ENCODE results near the gene SDK2. TPM values are rescaled to one million over a fixed set of nuclear protein-coding genes. Genes with fewer than 3 reads are reported as not detected.

SDK2 gene
- total and polyA plus RNA-seq, 2 of the 4 experiments (the other 2 are of a cell fraction), result under 0.01 to 0.03 TPM

DNA sequence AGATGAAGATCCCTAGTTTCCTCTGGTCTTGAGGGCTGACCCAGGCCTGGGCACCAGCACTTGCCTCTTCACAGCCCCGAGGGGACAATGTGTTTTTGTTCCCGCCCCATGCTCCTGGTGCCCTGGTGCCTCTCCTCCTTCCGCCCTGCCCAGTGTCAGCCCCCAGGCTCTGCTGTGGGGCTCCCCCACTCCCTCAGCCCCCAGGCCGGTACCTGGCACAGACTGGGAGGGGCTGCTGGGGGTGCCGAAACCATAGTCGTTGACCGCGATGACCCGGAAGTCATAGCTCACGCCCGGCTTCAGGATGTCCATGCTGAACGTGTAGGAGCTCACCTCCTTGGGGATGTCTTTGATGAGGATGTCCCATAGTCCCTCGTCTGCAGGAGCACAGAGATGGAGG lies 292.0 kb downstream of the SDK2 start:
- ChIA-PET CTCF (no interaction called here), POLR2A (ENCODE audit: unreplicated experiment) (no interaction called here)
- H3K4ac ChIP-seq (ENCODE audit: low read depth, low read length), result no peak overlapping the region
- H2AFZ ChIP-seq (replicated peaks; ENCODE audit: low read length, poor library complexity), result no peak overlapping the region
- ATAC-seq (ENCODE audit: low read depth), result no peak
- no peak overlapping the region for H4K8ac ChIP-seq (ENCODE audit: low read depth in 2 of 2, low read length in 2 of 2)
- H3K79me1 ChIP-seq (ENCODE audit: low read depth in 1 of 2, low read length in 2 of 2), result no peaks in the 10 kb centered on the region
- TF ChIP-seq, protein P1, sequence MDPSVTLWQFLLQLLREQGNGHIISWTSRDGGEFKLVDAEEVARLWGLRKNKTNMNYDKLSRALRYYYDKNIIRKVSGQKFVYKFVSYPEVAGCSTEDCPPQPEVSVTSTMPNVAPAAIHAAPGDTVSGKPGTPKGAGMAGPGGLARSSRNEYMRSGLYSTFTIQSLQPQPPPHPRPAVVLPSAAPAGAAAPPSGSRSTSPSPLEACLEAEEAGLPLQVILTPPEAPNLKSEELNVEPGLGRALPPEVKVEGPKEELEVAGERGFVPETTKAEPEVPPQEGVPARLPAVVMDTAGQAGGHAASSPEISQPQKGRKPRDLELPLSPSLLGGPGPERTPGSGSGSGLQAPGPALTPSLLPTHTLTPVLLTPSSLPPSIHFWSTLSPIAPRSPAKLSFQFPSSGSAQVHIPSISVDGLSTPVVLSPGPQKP (IDR thresholded peaks at IDR 0.05; ENCODE audit: borderline replicate concordance, low read depth, low read length), result no peak
- TF ChIP-seq RAD21 (IDR thresholded peaks at IDR 0.05; ENCODE audit: low read length), result no peak
- TF ChIP-seq CEBPB (IDR thresholded peaks at IDR 0.05; ENCODE audit: low read depth, low read length), result no peak
- TF ChIP-seq MAZ (IDR thresholded peaks at IDR 0.05; ENCODE audit: borderline replicate concordance, low read depth, low read length), result no peak
- TF ChIP-seq MXI1 (IDR thresholded peaks at IDR 0.05; ENCODE audit: borderline replicate concordance, low read depth, low read length), result no peak
- TF ChIP-seq NFE2L2 (IDR thresholded peaks at IDR 0.05; ENCODE audit: low read depth, low read length), result no peak
- TF ChIP-seq MAFK (IDR thresholded peaks at IDR 0.05; ENCODE audit: low read depth, low read length), result no peak
- no peak for TF ChIP-seq BHLHE40 (IDR thresholded peaks at IDR 0.05; ENCODE audit: low read depth, low read length)
- TF ChIP-seq CHD1 (IDR thresholded peaks at IDR 0.05; ENCODE audit: low read depth, low read length), result no peak
- TF ChIP-seq, protein P2, sequence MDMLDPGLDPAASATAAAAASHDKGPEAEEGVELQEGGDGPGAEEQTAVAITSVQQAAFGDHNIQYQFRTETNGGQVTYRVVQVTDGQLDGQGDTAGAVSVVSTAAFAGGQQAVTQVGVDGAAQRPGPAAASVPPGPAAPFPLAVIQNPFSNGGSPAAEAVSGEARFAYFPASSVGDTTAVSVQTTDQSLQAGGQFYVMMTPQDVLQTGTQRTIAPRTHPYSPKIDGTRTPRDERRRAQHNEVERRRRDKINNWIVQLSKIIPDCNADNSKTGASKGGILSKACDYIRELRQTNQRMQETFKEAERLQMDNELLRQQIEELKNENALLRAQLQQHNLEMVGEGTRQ (IDR thresholded peaks at IDR 0.05; ENCODE audit: low read depth, low read length), result no peak
- TF ChIP-seq SMC3 (IDR thresholded peaks at IDR 0.05; ENCODE audit: low read depth, low read length), result no peak
- no peak overlapping the region for H3K4me3 ChIP-seq (ENCODE audit: insufficient read depth, low read depth, low read length)
- H3K9ac ChIP-seq (ENCODE audit: low read depth, low read length), result no peak overlapping the region
- 0 out of 2 replicates have a peak, but pooled peaks cover 4% of the 10 kb centered on the region for H3K9me1 ChIP-seq (ENCODE audit: insufficient read depth, low read length)
- H3K14ac ChIP-seq (replicated peaks; ENCODE audit: low read depth, low read length), result no peak overlapping the region
- H2BK15ac ChIP-seq (ENCODE audit: low read depth, low read length), result no peak overlapping the region
- no peak overlapping the region for H2BK5ac ChIP-seq (ENCODE audit: low read depth, low read length, poor library complexity, severe bottlenecking)
- no peak overlapping the region for H3K4me2 ChIP-seq (ENCODE audit: low read depth, low read length)
- in situ Hi-C loops (cut with MboI; ENCODE audit: low sequenced_read_pairs) (loop anchor here (25.0 kb wide), 1 partner anchor 765 kb away; no protein-coding TSS in a partner anchor), intact Hi-C loops (cut with micrococcal nuclease) (no loop called here), dilution Hi-C loops (cut with HindIII; ENCODE audit: low sequenced_read_pairs, unreplicated experiment) (no loop called here)
- no TSS peak for BruUV-seq (replicated peaks)
- H3K18ac ChIP-seq (ENCODE audit: low read depth, low read length), result no peak overlapping the region
- H2AK5ac ChIP-seq (ENCODE audit: low read depth, low read length), result no peak overlapping the region
- H2BK120ac ChIP-seq (ENCODE audit: low read depth, low read length), result no peak overlapping the region
- no peaks in the 10 kb centered on the region; the same call in 1 of the 2 replicates for H3K27me3 ChIP-seq (ENCODE audit: control insufficient read depth, insufficient read depth, low read length)
- H4K91ac ChIP-seq (ENCODE audit: insufficient read depth, low read depth, low read length), result no peak overlapping the region
- H3K27ac ChIP-seq (ENCODE audit: insufficient read depth, low read length), result no peak overlapping the region
- H4K20me1 ChIP-seq (ENCODE audit: insufficient read depth, low read length), result no peaks in the 10 kb centered on the region; the same call in 1 of the 2 replicates
- H3K36me3 ChIP-seq (ENCODE audit: control insufficient read depth, insufficient read depth, low read length), result no peaks in the 10 kb centered on the region
- DNase-seq, result no peak
- no peaks in the 10 kb centered on the region for H3K9me3 ChIP-seq (ENCODE audit: control insufficient read depth, insufficient read depth, low read length)
- H2BK20ac ChIP-seq (ENCODE audit: low read depth, low read length), result no peak overlapping the region
- peaks cover 7% of the 10 kb centered on the region; the same call in 1 of the 2 replicates for H3K4me1 ChIP-seq (ENCODE audit: control insufficient read depth, insufficient read depth, low read length)
- H4K5ac ChIP-seq (ENCODE audit: low read depth, low read length), result no peak overlapping the region
- H3K23ac ChIP-seq (ENCODE audit: low read depth, low read length), result no peak overlapping the region
- WGBS, 2 experiments (ENCODE audit: extremely low coverage in 2 of 2, insufficient read length in 1 of 2), result 92% methylated on average over 7 of the region's 13 CpGs; no CpG with 5 or more reads in 1 of the 2 experiments
- no peak overlapping the region for H2AK9ac ChIP-seq (replicated peaks; ENCODE audit: low read depth, low read length, poor library complexity)
- H3K56ac ChIP-seq (ENCODE audit: extremely low read depth, insufficient read depth, low read length), result no peak overlapping the region
